Endothelial cell of umbilical vein (primary cell): ENCODE results near the gene CXCL6. TPM values are rescaled to one million over a fixed set of nuclear protein-coding genes. Genes with fewer than 3 reads are reported as not detected.

Source experiments
- BruUV-seq: library from RNA; stranded (reverse); fragments of 400-500 nt; replicated peaks from 2 replicates; lab custom pipeline; 2021; lab: Mats Ljungman, UMichigan
- CTCF ChIA-PET: fragments of 300-600, 350-600 bp; sonication (Branson Sonifier 250); formaldehyde crosslinking; loops from one replicate; lab custom pipeline; 2021; ENCODE audit warnings: antibody characterized with exemption, inconsistent platforms; lab: Charles Lee
- POLR2A ChIA-PET: fragments of 300-600, 350-600 bp; sonication (Branson Sonifier 250); formaldehyde crosslinking; loops from one replicate; lab custom pipeline; 2021; ENCODE audit warnings: antibody characterized with exemption, inconsistent platforms; lab: Charles Lee
- DNase-seq: peaks from one replicate; pipeline ENCODE4 v3.0.0-alpha.2; 2011; ENCODE audit warnings: low read depth, low spot score
- FAIRE-seq: peaks from 2 replicates; lab custom pipeline; 2011; peaks lifted over from hg19 to GRCh38; lab: Jason Lieb, UNC
- H2AFZ ChIP-seq: 2 replicates; pipeline ENCODE4 v1.6.0; 2012; ENCODE audit warnings: low read depth, low read length, control low read depth, inconsistent platforms
- H3K27ac ChIP-seq: 2 replicates; pipeline ENCODE4 v1.5.1; 2011; ENCODE audit warnings: low read depth, mild to moderate bottlenecking, control low read depth, low read length, moderate library complexity; ENCODE audit not compliant: insufficient read depth
- H3K27me3 ChIP-seq, 2 experiments: 2 replicates each; pipeline versions ENCODE4 v1.6.0 to v1.6.1; 2011; ENCODE audit warnings: low read length in 2 of 2, mixed read lengths in 1 of 2; ENCODE audit not compliant: control insufficient read depth in 2 of 2, insufficient read depth in 2 of 2
- H3K36me3 ChIP-seq, 2 experiments: 2 replicates in 1 of 2; 3 replicates in 1 of 2; pipeline ENCODE4 v1.5.1; 2011; ENCODE audit warnings: low read length in 2 of 2, mild to moderate bottlenecking in 1 of 2, moderate library complexity in 1 of 2; ENCODE audit not compliant: control insufficient read depth in 2 of 2, insufficient read depth in 2 of 2; ENCODE audit errors: extremely low read depth in 1 of 2
- H3K4me1 ChIP-seq: 3 replicates; pipeline ENCODE4 v1.5.1; 2011; ENCODE audit warnings: mild to moderate bottlenecking, low read length; ENCODE audit not compliant: control insufficient read depth, insufficient read depth; ENCODE audit errors: extremely low read depth
- H3K4me2 ChIP-seq: 2 replicates; pipeline ENCODE4 v1.6.1; 2011; ENCODE audit warnings: low read length, control low read depth, mixed read lengths; ENCODE audit not compliant: insufficient read depth
- H3K4me3 ChIP-seq, 3 experiments: fragments of 200-600 bp in 1 of 3; sonication (generic), shearing (Covaris generic) in 1 of 3; replicated peaks in 1 of 3; 2 replicates each; pipeline ENCODE4 v1.5.1; 2011 to 2016; ENCODE audit warnings: control low read depth in 3 of 3, low read length in 3 of 3, mild to moderate bottlenecking in 2 of 3, inconsistent platforms in 1 of 3, low read depth in 1 of 3, moderate library complexity in 1 of 3; ENCODE audit not compliant: insufficient read depth in 1 of 3
- H3K79me2 ChIP-seq: 2 replicates; pipeline ENCODE4 v1.6.0; 2012; ENCODE audit warnings: low read length, inconsistent platforms; ENCODE audit not compliant: control insufficient read depth, insufficient read depth
- H3K9ac ChIP-seq: replicated peaks from 2 replicates; pipeline ENCODE3; 2011; ENCODE audit warnings: low read length, control low read depth; ENCODE audit not compliant: insufficient read depth; ENCODE audit errors: extremely low read depth
- H3K9me1 ChIP-seq: replicated peaks from 3 replicates; pipeline ENCODE4 v1.6.0; 2011; ENCODE audit warnings: mild to moderate bottlenecking, low read length; ENCODE audit not compliant: control insufficient read depth, insufficient read depth; ENCODE audit errors: extremely low read depth
- H3K9me3 ChIP-seq: replicated peaks from 2 replicates; pipeline ENCODE4 v1.5.1; 2012; ENCODE audit warnings: low read length, inconsistent platforms; ENCODE audit not compliant: control insufficient read depth, insufficient read depth
- H4K20me1 ChIP-seq: replicated peaks from 2 replicates; pipeline ENCODE3; 2011; ENCODE audit warnings: mild to moderate bottlenecking, low read length; ENCODE audit not compliant: control insufficient read depth, insufficient read depth; ENCODE audit errors: extremely low read depth
- EZH2 ChIP-seq: IDR thresholded peaks from 2 replicates; pipeline ENCODE4 v1.6.1; 2012; ENCODE audit warnings: borderline replicate concordance, low read depth, mild to moderate bottlenecking, moderate library complexity, low read length, inconsistent platforms; ENCODE audit not compliant: severe bottlenecking
- FOS ChIP-seq: IDR thresholded peaks from 2 replicates; pipeline ENCODE4 v1.6.1; 2011; ENCODE audit warnings: mild to moderate bottlenecking, low read length, moderate library complexity, borderline replicate concordance; ENCODE audit not compliant: insufficient read depth
- GATA2 ChIP-seq: IDR thresholded peaks from 2 replicates; pipeline ENCODE4 v1.7.0; 2011; ENCODE audit warnings: low read depth, mild to moderate bottlenecking, moderate library complexity, mixed read lengths, low read length; ENCODE audit not compliant: insufficient read length, insufficient read depth
- JUN ChIP-seq: IDR thresholded peaks from 2 replicates; pipeline ENCODE4 v1.6.1; 2011; ENCODE audit warnings: borderline replicate concordance, low read depth; ENCODE audit not compliant: insufficient read length, insufficient read depth
- MYC ChIP-seq: IDR thresholded peaks from one replicate; pipeline ENCODE4 v1.6.1; 2011; ENCODE audit warnings: mild to moderate bottlenecking, low read depth, low read length
- POLR2A ChIP-seq: IDR thresholded peaks from 2 replicates; pipeline ENCODE4 v1.6.1; 2012; ENCODE audit warnings: low read depth, mild to moderate bottlenecking, control low read depth, low read length
- POLR2AphosphoS5 ChIP-seq: IDR thresholded peaks from 2 replicates; pipeline ENCODE4 v1.6.1; 2012; ENCODE audit warnings: low read depth, mild to moderate bottlenecking, control low read depth, low read length, moderate library complexity; ENCODE audit not compliant: insufficient read depth
- dilution Hi-C: fragments of 300-500 bp; cut with MboI; formaldehyde crosslinking; loops from one replicate; pipeline ENCODE4 v1.15.0; 2019; ENCODE audit warnings: low sequenced_read_pairs; ENCODE audit not compliant: extremely low pct_ligation_motif_present
- intact Hi-C: fragments of 100-400 bp; cut with micrococcal nuclease; formaldehyde crosslinking; loops from one replicate; pipeline ENCODE4 v1.10.0; 2022
- polyA plus RNA-seq, 4 experiments: library from polyadenylated mRNA; depleted of rRNA in 3 of 4; stranded (reverse) in 3 of 4; unstranded in 1 of 4; fragments of >200 nt; gene quantifications; 2 replicates each; pipeline versions ENCODE4 v1.2.1 to v1.2.3, GENCODE V29; 2011 to 2012; ENCODE audit warnings: missing spikeins in 1 of 4
- total RNA-seq: library from RNA; stranded (reverse); gene quantifications from 2 replicates; pipeline ENCODE4 v1.2.3, GENCODE V29; 2021
- TF ChIP-seq, protein P1 (sequence below): IDR thresholded peaks from 2 replicates; pipeline ENCODE4 v1.6.1; 2011; ENCODE audit not compliant: insufficient read depth, insufficient read length
- TF ChIP-seq, protein P2 (sequence below), 2 donors: IDR thresholded peaks; 1 replicate in 1 of 2; 2 replicates in 1 of 2; pipeline ENCODE4 v1.5.1; 2011; ENCODE audit warnings: low read length in 2 of 2, mild to moderate bottlenecking in 2 of 2, moderate library complexity in 2 of 2, control low read depth in 1 of 2, inconsistent platforms in 1 of 2, low read depth in 1 of 2; ENCODE audit not compliant: insufficient read depth in 1 of 2; ENCODE audit errors: extremely low read depth in 1 of 2

Gene CXCL6
- total and polyA plus RNA-seq, 2 donors (not counting 3 experiments of a cell fraction or from before 2014, with no cell fraction given), result 0.81 to 1.2 TPM

DNA sequence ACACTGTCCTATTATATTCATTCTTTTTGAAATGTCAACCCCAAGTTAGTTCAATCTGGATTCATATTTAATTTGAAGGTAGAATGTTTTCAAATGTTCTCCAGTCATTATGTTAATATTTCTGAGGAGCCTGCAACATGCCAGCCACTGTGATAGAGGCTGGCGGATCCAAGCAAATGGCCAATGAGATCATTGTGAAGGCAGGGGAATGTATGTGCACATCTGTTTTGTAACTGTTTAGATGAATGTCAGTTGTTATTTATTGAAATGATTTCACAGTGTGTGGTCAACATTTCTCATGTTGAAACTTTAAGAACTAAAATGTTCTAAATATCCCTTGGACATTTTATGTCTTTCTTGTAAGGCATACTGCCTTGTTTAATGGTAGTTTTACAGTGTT, 34.3 kb downstream of the CXCL6 start:
- DNase-seq, result peak; percentile 22
- dilution Hi-C loops, result no loop called here
- H3K27me3 ChIP-seq, result no peaks in the 10 kb centered on the region
- peak overlapping the region; percentile 79 for H3K4me2 ChIP-seq
- no peaks in the 10 kb centered on the region for H4K20me1 ChIP-seq
- intact Hi-C loops, result no loop called here
- TF ChIP-seq POLR2A (peak; percentile 62), JUN (no peak)
- H3K79me2 ChIP-seq, result peaks cover 5% of the 10 kb centered on the region
- no peaks in the 10 kb centered on the region for H3K9me3 ChIP-seq
- no peak overlapping the region for H3K9ac ChIP-seq
- H3K4me1 ChIP-seq, result peaks cover 35% of the 10 kb centered on the region
- ChIA-PET POLR2A (interaction anchor here (0.7 kb wide), 1 partner anchor 238 kb away, joined by 10 read pairs; no protein-coding TSS in a partner anchor), CTCF (no interaction called here)
- no peak overlapping the region for H2AFZ ChIP-seq
- peak overlapping the region; percentile 55 for H3K27ac ChIP-seq
- H3K36me3 ChIP-seq, result no peaks in the 10 kb centered on the region
- no peak for FAIRE-seq
- no peaks in the 10 kb centered on the region for H3K9me1 ChIP-seq
- no TSS peak for BruUV-seq
- peak overlapping the region in 1 of 3 experiments; percentile 67 for H3K4me3 ChIP-seq

DNA sequence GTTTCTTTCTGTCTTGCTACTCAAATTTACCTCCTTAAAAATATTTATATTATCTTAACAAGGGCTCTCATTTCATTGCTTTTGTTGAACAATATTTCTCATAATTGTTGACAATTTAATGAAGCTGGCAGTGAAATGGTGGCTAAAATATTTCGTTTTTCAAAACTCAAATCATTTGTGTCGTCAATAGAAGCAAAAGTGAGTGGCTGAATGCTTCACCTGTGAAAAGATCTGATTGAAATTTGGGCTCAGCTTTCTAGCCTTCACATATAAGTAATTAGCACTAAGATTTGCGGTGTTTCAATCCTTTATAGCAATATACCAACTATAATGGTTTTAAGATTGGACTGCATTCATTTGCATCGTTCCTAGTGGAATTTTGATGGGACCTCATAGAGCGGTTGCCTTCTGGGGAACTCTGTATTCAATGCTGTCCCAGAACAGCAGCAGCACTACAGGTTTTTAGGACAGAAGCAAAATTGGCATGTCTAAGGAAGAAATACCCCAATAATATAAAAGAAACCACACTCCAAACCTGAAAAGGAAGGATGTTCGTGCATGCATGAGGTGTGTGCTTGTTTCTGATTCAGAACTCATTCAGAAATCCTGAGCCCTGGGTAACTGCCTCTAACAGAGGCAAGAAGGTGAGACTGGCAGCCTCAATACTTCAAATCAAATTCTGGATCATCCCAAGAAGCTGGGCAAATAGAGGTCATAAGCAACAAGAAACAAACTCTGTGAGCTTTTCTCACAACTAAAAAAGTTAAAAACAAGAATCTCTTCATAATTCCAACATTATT, 35.2 kb downstream of the CXCL6 start:
- H3K4me3 ChIP-seq, result no peak overlapping the region
- no peak overlapping the region for H3K27ac ChIP-seq
- no peaks in the 10 kb centered on the region for H3K9me3 ChIP-seq
- H3K4me1 ChIP-seq, result peaks cover 35% of the 10 kb centered on the region
- H3K36me3 ChIP-seq, result no peaks in the 10 kb centered on the region
- H3K9ac ChIP-seq, result no peak overlapping the region
- POLR2A ChIA-PET, result interaction anchor here (1.0 kb wide), 1 partner anchor 227 kb away, joined by 3 read pairs; the partner anchor contains the start of gene CXCL2
- peak; percentile 37 for DNase-seq
- intact Hi-C loops (loop anchor here (1.0 kb wide), 1 partner anchor 266 kb away; no protein-coding TSS in a partner anchor), dilution Hi-C loops (no loop called here)
- TF ChIP-seq MYC (no peak), FOS (no peak), EZH2 (no peak), GATA2 (no peak), POLR2A (no peak), POLR2AphosphoS5 (no peak), JUN (no peak)
- TF ChIP-seq, protein P1, sequence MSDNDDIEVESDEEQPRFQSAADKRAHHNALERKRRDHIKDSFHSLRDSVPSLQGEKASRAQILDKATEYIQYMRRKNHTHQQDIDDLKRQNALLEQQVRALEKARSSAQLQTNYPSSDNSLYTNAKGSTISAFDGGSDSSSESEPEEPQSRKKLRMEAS, result no peak
- TF ChIP-seq, protein P2, sequence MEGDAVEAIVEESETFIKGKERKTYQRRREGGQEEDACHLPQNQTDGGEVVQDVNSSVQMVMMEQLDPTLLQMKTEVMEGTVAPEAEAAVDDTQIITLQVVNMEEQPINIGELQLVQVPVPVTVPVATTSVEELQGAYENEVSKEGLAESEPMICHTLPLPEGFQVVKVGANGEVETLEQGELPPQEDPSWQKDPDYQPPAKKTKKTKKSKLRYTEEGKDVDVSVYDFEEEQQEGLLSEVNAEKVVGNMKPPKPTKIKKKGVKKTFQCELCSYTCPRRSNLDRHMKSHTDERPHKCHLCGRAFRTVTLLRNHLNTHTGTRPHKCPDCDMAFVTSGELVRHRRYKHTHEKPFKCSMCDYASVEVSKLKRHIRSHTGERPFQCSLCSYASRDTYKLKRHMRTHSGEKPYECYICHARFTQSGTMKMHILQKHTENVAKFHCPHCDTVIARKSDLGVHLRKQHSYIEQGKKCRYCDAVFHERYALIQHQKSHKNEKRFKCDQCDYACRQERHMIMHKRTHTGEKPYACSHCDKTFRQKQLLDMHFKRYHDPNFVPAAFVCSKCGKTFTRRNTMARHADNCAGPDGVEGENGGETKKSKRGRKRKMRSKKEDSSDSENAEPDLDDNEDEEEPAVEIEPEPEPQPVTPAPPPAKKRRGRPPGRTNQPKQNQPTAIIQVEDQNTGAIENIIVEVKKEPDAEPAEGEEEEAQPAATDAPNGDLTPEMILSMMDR (IDR thresholded peaks at IDR 0.05; ENCODE audit: extremely low read depth in 1 of 2, insufficient read depth in 1 of 2, low read depth in 1 of 2, low read length in 2 of 2), result no peak
- H3K79me2 ChIP-seq, result peaks cover 5% of the 10 kb centered on the region
- BruUV-seq, result no TSS peak
- no peaks in the 10 kb centered on the region for H3K9me1 ChIP-seq
- CTCF ChIA-PET, result no interaction called here
- peak overlapping the region; percentile 38 for H3K4me2 ChIP-seq
- no peak for FAIRE-seq
- no peaks in the 10 kb centered on the region for H4K20me1 ChIP-seq
- H2AFZ ChIP-seq, result no peak overlapping the region
- H3K27me3 ChIP-seq, result no peaks in the 10 kb centered on the region
